H9 (cell line): ENCODE measurements around the gene ERP27. TPM values are rescaled to one million over a fixed set of nuclear protein-coding genes. Genes with fewer than 3 reads are reported as not detected.

Source experiments
- DNase-seq: peaks from one replicate; pipeline ENCODE4 v3.0.0-alpha.2; 2017
- H2AFZ ChIP-seq: one replicate; pipeline ENCODE4 v1.6.1; 2013; ENCODE audit warnings: mild to moderate bottlenecking, low read length, control low read depth, moderate library complexity
- H2AK5ac ChIP-seq: 2 replicates; pipeline ENCODE4 v1.6.1; 2013; ENCODE audit warnings: low read length, control low read depth, mixed read lengths; ENCODE audit not compliant: insufficient read length
- H2BK120ac ChIP-seq: one replicate; pipeline ENCODE4 v1.6.1; 2013; ENCODE audit warnings: low read depth, mild to moderate bottlenecking, low read length, control low read depth, inconsistent platforms; ENCODE audit not compliant: poor library complexity, severe bottlenecking
- H2BK12ac ChIP-seq: 2 replicates; pipeline ENCODE4 v1.6.1; 2013; ENCODE audit warnings: low read length, control low read depth, mixed read lengths, low read depth; ENCODE audit not compliant: insufficient read length
- H2BK15ac ChIP-seq: 2 replicates; pipeline ENCODE4 v1.6.1; 2013; ENCODE audit warnings: low read depth, low read length, control low read depth
- H2BK20ac ChIP-seq: one replicate; pipeline ENCODE4 v1.6.1; 2013; ENCODE audit warnings: low read depth, mild to moderate bottlenecking, low read length, control low read depth, inconsistent platforms; ENCODE audit not compliant: poor library complexity, severe bottlenecking
- H2BK5ac ChIP-seq: 2 replicates; pipeline ENCODE4 v1.6.1; 2013; ENCODE audit warnings: low read length, control low read depth, mixed read lengths; ENCODE audit not compliant: insufficient read length
- H3K14ac ChIP-seq: 2 replicates; pipeline ENCODE4 v1.6.1; 2013; ENCODE audit warnings: low read length, control low read depth; ENCODE audit not compliant: insufficient read depth
- H3K18ac ChIP-seq: 2 replicates; pipeline ENCODE4 v1.6.1; 2013; ENCODE audit warnings: low read depth, mild to moderate bottlenecking, mixed read lengths, low read length, control low read depth; ENCODE audit not compliant: insufficient read length
- H3K23ac ChIP-seq: 2 replicates; pipeline ENCODE4 v1.6.1; 2013; ENCODE audit warnings: low read length, control low read depth, mixed read lengths, low read depth; ENCODE audit not compliant: insufficient read length
- H3K23me2 ChIP-seq: 2 replicates; pipeline ENCODE4 v1.6.1; 2013; ENCODE audit warnings: low read depth, mild to moderate bottlenecking, mixed read lengths, low read length, control low read depth; ENCODE audit not compliant: insufficient read length, poor library complexity, severe bottlenecking
- H3K27ac ChIP-seq: 2 replicates; pipeline ENCODE4 v1.5.1; 2013; ENCODE audit warnings: low read length, control low read depth, mixed read lengths, low read depth; ENCODE audit not compliant: insufficient read length
- H3K27me3 ChIP-seq: 2 replicates; pipeline ENCODE4 v1.6.1; 2013; ENCODE audit warnings: low read length, control low read depth, inconsistent platforms; ENCODE audit not compliant: insufficient read depth
- H3K4ac ChIP-seq: 2 replicates; pipeline ENCODE4 v1.6.1; 2013; ENCODE audit warnings: low read depth, mild to moderate bottlenecking, control low read depth, inconsistent platforms, low read length, moderate library complexity
- H3K4me1 ChIP-seq: 2 replicates; pipeline ENCODE4 v1.6.1; 2013; ENCODE audit warnings: low read length, control low read depth, inconsistent platforms; ENCODE audit not compliant: insufficient read depth
- H3K4me2 ChIP-seq: 2 replicates; pipeline ENCODE4 v1.6.1; 2013; ENCODE audit warnings: low read length, control low read depth, mixed read lengths; ENCODE audit not compliant: insufficient read length, insufficient read depth
- H3K56ac ChIP-seq: 2 replicates; pipeline ENCODE4 v1.6.1; 2013; ENCODE audit warnings: low read depth, mild to moderate bottlenecking, mixed read lengths, low read length, control low read depth; ENCODE audit not compliant: insufficient read length
- H3K79me1 ChIP-seq: 2 replicates; pipeline ENCODE4 v1.6.1; 2013; ENCODE audit warnings: low read depth, mild to moderate bottlenecking, moderate library complexity, low read length, control low read depth, inconsistent platforms; ENCODE audit not compliant: insufficient read depth, poor library complexity, severe bottlenecking
- H3K79me2 ChIP-seq: 2 replicates; pipeline ENCODE4 v1.6.1; 2013; ENCODE audit warnings: low read length, control low read depth, inconsistent platforms; ENCODE audit not compliant: insufficient read depth
- H3K9ac ChIP-seq: 2 replicates; pipeline ENCODE4 v1.6.1; 2013; ENCODE audit warnings: low read length, control low read depth, mixed read lengths; ENCODE audit not compliant: insufficient read length; ENCODE audit errors: extremely low read depth
- H3K9me3 ChIP-seq: one replicate; pipeline ENCODE4 v1.6.1; 2013; ENCODE audit warnings: low read depth, low read length, inconsistent platforms; ENCODE audit not compliant: control insufficient read depth
- H3T11ph ChIP-seq: one replicate; pipeline ENCODE4 v1.6.1; 2013; ENCODE audit warnings: mild to moderate bottlenecking, low read length, control low read depth, inconsistent platforms
- H4K20me1 ChIP-seq: one replicate; pipeline ENCODE4 v1.6.1; 2013; ENCODE audit not compliant: control insufficient read depth, insufficient read length, insufficient read depth
- H4K5ac ChIP-seq: 2 replicates; pipeline ENCODE4 v1.6.1; 2013; ENCODE audit warnings: low read depth, mild to moderate bottlenecking, mixed read lengths, low read length, control low read depth; ENCODE audit not compliant: insufficient read length
- H4K8ac ChIP-seq: replicated peaks from 2 replicates; pipeline ENCODE4 v1.6.1; 2013; ENCODE audit warnings: low read length, control low read depth, mixed read lengths, low read depth; ENCODE audit not compliant: insufficient read length
- H4K91ac ChIP-seq: 2 replicates; pipeline ENCODE4 v1.6.1; 2013; ENCODE audit warnings: low read depth, mild to moderate bottlenecking, moderate library complexity, mixed read lengths, low read length, control low read depth; ENCODE audit not compliant: insufficient read length
- H3K27ac Mint-ChIP-seq, 3 experiments: 2 replicates in 2 of 3; 3 replicates in 1 of 3; pipeline ENCODE4 v1.8.0; 2020 to 2021; ENCODE audit warnings: mixed read lengths in 3 of 3, mild to moderate bottlenecking in 1 of 3, moderate library complexity in 1 of 3
- H3K27me3 Mint-ChIP-seq: 2 replicates; pipeline ENCODE4 v1.8.0; 2021; ENCODE audit warnings: low read depth, mild to moderate bottlenecking, moderate library complexity, mixed read lengths
- H3K36me3 Mint-ChIP-seq, 3 experiments: 2 replicates in 2 of 3; 3 replicates in 1 of 3; pipeline ENCODE4 v1.8.0; 2020 to 2021; ENCODE audit warnings: low read depth in 3 of 3, mixed read lengths in 3 of 3; ENCODE audit not compliant: insufficient read depth in 1 of 3
- H3K4me1 Mint-ChIP-seq, 2 experiments: 2 replicates each; pipeline ENCODE4 v1.8.0; 2020; ENCODE audit warnings: mixed read lengths in 2 of 2
- H3K4me3 Mint-ChIP-seq, 2 experiments: 2 replicates in 1 of 2; 3 replicates in 1 of 2; pipeline ENCODE4 v1.8.0; 2020 to 2021; ENCODE audit warnings: mild to moderate bottlenecking in 2 of 2, mixed read lengths in 2 of 2, moderate library complexity in 1 of 2
- H3K9me3 Mint-ChIP-seq, 2 experiments: 2 replicates in 1 of 2; 3 replicates in 1 of 2; pipeline ENCODE4 v1.8.0; 2020; ENCODE audit warnings: mild to moderate bottlenecking in 2 of 2, mixed read lengths in 2 of 2, moderate library complexity in 1 of 2
- WGBS: extraction: QIAGEN DNeasy Blood & Tissue Kit; methylation state at CpG from one replicate; pipeline ENCODE4 v1.1.7; 2013; ENCODE audit warnings: missing lambda C conversion rate, low lambda C conversion rate, mixed read lengths; ENCODE audit not compliant: insufficient read length; ENCODE audit errors: extremely low coverage; 5-methylcytosine and 5-hydroxymethylcytosine counted together
- total RNA-seq: library from RNA; stranded (reverse); gene quantifications from 2 replicates; pipeline ENCODE4 v1.2.1, GENCODE V29; 2021
- TF ChIP-seq, protein P1 (sequence below): fragments of 200-600 bp; sonication (generic); conservative IDR thresholded peaks from 3 replicates; pipeline ENCODE4 v1.8.0; 2021; ENCODE audit warnings: antibody characterized with exemption, mild to moderate bottlenecking

The ERP27 gene
- total RNA-seq, 1 experiment from 2014 or later, result not detected

DNA sequence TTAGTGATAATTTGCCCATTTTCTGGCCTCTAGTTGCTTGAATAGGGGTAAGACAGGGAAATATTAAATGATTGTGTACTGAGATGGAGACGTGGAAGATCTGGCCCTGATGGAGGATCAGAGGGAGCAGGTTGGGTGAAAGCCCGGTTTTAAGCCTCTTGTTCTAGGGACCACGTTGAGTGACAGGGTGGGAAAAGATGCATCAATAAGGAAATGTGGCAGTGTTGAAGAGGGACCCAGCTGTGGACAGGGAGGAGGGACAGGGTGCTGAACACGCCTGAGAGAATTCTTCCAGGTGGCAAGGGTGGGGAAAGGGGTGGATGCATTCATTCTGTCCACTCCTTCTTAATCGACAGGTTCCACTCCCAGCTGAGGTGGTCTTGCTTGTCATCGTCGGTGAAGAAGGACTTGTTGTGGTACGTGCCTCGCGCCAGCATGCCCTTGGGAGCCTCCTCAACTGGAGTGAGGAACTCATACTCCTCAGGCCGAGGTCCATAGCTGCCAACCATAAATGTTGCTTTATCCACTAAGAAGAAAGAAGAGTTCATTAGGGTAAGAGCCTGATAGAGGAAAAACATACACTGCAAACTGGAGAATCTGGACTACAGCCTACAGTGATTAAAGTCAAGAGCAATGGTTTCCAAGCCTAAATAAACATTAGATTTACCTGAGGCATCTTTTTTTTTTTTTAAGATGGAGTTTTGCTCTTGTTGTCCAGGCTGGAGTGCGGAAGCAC lies 4.0 kb upstream of the ERP27 start:
- H3K79me1 ChIP-seq, result no peaks in the 10 kb centered on the region
- no peak overlapping the region for H2BK15ac ChIP-seq
- H3K27ac ChIP-seq, result no peak overlapping the region
- H2BK12ac ChIP-seq, result no peak overlapping the region
- Mint-ChIP-seq H3K27me3 (no peaks in the 10 kb centered on the region; the same call in 1 of the 2 replicates), H3K27ac (no peak overlapping the region), H3K4me3 (no peak overlapping the region), H3K4me1 (peaks cover under 1 to 2% of the 10 kb centered on the region in 2 experiments; a peak in 1 of 4 replicates), H3K36me3 (no peaks in the 10 kb centered on the region), H3K9me3 (no peaks in the 10 kb centered on the region)
- no peak overlapping the region for H3K56ac ChIP-seq
- no peaks in the 10 kb centered on the region for H3K79me2 ChIP-seq
- H2BK120ac ChIP-seq, result no peak overlapping the region
- H3K18ac ChIP-seq, result no peak overlapping the region
- no CpG with 5 or more reads among the region's 12 CpGs for WGBS
- H2BK20ac ChIP-seq, result no peak overlapping the region
- H3K9me3 ChIP-seq, result no peaks in the 10 kb centered on the region
- no peak overlapping the region for H2AFZ ChIP-seq
- H3K9ac ChIP-seq, result no peak overlapping the region
- H4K8ac ChIP-seq, result no peak overlapping the region
- H4K20me1 ChIP-seq, result no peaks in the 10 kb centered on the region
- no peaks in the 10 kb centered on the region for H3K23me2 ChIP-seq
- no peak overlapping the region for H3K4me2 ChIP-seq
- no peak for DNase-seq
- H2BK5ac ChIP-seq, result no peak overlapping the region
- TF ChIP-seq, protein P1, sequence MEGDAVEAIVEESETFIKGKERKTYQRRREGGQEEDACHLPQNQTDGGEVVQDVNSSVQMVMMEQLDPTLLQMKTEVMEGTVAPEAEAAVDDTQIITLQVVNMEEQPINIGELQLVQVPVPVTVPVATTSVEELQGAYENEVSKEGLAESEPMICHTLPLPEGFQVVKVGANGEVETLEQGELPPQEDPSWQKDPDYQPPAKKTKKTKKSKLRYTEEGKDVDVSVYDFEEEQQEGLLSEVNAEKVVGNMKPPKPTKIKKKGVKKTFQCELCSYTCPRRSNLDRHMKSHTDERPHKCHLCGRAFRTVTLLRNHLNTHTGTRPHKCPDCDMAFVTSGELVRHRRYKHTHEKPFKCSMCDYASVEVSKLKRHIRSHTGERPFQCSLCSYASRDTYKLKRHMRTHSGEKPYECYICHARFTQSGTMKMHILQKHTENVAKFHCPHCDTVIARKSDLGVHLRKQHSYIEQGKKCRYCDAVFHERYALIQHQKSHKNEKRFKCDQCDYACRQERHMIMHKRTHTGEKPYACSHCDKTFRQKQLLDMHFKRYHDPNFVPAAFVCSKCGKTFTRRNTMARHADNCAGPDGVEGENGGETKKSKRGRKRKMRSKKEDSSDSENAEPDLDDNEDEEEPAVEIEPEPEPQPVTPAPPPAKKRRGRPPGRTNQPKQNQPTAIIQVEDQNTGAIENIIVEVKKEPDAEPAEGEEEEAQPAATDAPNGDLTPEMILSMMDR, result no peak
- H3K23ac ChIP-seq, result no peak overlapping the region
- no peaks in the 10 kb centered on the region for H3K4me1 ChIP-seq
- H3T11ph ChIP-seq, result no peak overlapping the region
- no peak overlapping the region for H4K5ac ChIP-seq
- no peak overlapping the region for H3K4ac ChIP-seq
- no peak overlapping the region for H4K91ac ChIP-seq
- H3K14ac ChIP-seq, result no peak overlapping the region
- H3K27me3 ChIP-seq, result no peaks in the 10 kb centered on the region
- no peak overlapping the region for H2AK5ac ChIP-seq
